HepG2 (cell line): ENCODE data around the gene ABHD4. TPM values are rescaled to one million over a fixed set of nuclear protein-coding genes. Genes with fewer than 3 reads are reported as not detected.

Experiments
- ATAC-seq: fragments of 200-7000 bp; cut with Tn5 transposase; 3 replicates; pipeline ENCODE4 v1.9.1; 2020; ENCODE audit warnings: mild to moderate bottlenecking, moderate library complexity
- BruUV-seq: library from RNA; stranded (reverse); fragments of 400-500 nt; replicated peaks from 2 replicates; lab custom pipeline; 2021; lab: Mats Ljungman, UMichigan
- CTCF ChIA-PET: fragments of 300-600 bp; formaldehyde crosslinking; extraction: SDS; loops from one replicate; lab custom pipeline; 2021; ENCODE audit warnings: low total read pairs, inconsistent platforms, low intra/inter-chr PET ratio; lab: Yijun Ruan, JAX
- POLR2A ChIA-PET: fragments of 350-600 bp; sonication (Branson Sonifier 250); formaldehyde crosslinking; loops from one replicate; lab custom pipeline; 2020; ENCODE audit warnings: antibody characterized with exemption, inconsistent platforms; lab: Yijun Ruan, JAX
- DNase-seq: peaks from one replicate; pipeline ENCODE4 v3.0.0-alpha.2; 2015; ENCODE audit warnings: low spot score
- FAIRE-seq: peaks from 3 replicates; lab custom pipeline; 2011; peaks lifted over from hg19 to GRCh38; lab: Jason Lieb, UNC
- H2AFZ ChIP-seq: one replicate; pipeline ENCODE4 v1.6.1; 2011; ENCODE audit warnings: low read length, inconsistent platforms
- H3K27ac ChIP-seq: fragments of 300-600 bp; 3 replicates; pipeline ENCODE4 v1.8.0; 2011; ENCODE audit warnings: mixed run types, mild to moderate bottlenecking, mixed read lengths, low read length, inconsistent platforms; ENCODE audit not compliant: insufficient read depth; ENCODE audit errors: extremely low read length
- H3K27me3 ChIP-seq, 2 experiments: fragments of 200-600 bp in 1 of 2; 2 replicates in 1 of 2; 3 replicates in 1 of 2; pipeline versions ENCODE4 v1.6.0 to v1.8.0; 2011; ENCODE audit warnings: low read length in 2 of 2, mild to moderate bottlenecking in 2 of 2, moderate library complexity in 2 of 2, inconsistent platforms in 1 of 2; ENCODE audit not compliant: insufficient read depth in 2 of 2, control insufficient read depth in 1 of 2
- H3K36me3 ChIP-seq, 2 experiments: fragments of 200-600 bp in 1 of 2; replicated peaks in 1 of 2; 2 replicates in 1 of 2; 3 replicates in 1 of 2; pipeline versions ENCODE4 v1.5.1 to v1.8.0; 2011; ENCODE audit warnings: low read length in 2 of 2, inconsistent platforms in 1 of 2; ENCODE audit not compliant: insufficient read depth in 2 of 2, control insufficient read depth in 1 of 2
- H3K4me1 ChIP-seq: 2 replicates; pipeline ENCODE4 v1.5.1; 2012; ENCODE audit warnings: low read length, inconsistent platforms; ENCODE audit not compliant: insufficient read depth
- H3K4me2 ChIP-seq: 2 replicates; pipeline ENCODE4 v1.6.0; 2011; ENCODE audit warnings: low read depth, low read length, inconsistent platforms
- H3K4me3 ChIP-seq, 3 experiments: fragments of 200-600 bp in 1 of 3; sonication (generic), shearing (Covaris generic) in 1 of 3; replicated peaks in 1 of 3; 2 replicates each; pipeline ENCODE4 v1.5.1; 2011 to 2016; ENCODE audit warnings: low read length in 3 of 3, inconsistent platforms in 2 of 3, low read depth in 2 of 3, mild to moderate bottlenecking in 2 of 3, control low read depth in 1 of 3, mixed read lengths in 1 of 3; ENCODE audit not compliant: insufficient read depth in 1 of 3
- H3K79me2 ChIP-seq: one replicate; pipeline ENCODE4 v1.6.1; 2011; ENCODE audit warnings: low read length, inconsistent platforms; ENCODE audit not compliant: insufficient read depth
- H3K9ac ChIP-seq: 2 replicates; pipeline ENCODE4 v1.6.0; 2011; ENCODE audit warnings: mild to moderate bottlenecking, low read depth, low read length, inconsistent platforms; ENCODE audit not compliant: insufficient read depth
- H3K9me3 ChIP-seq: 2 replicates; pipeline ENCODE4 v1.5.1; 2012; ENCODE audit warnings: mild to moderate bottlenecking, low read length
- H4K20me1 ChIP-seq: 2 replicates; pipeline ENCODE4 v1.6.0; 2011; ENCODE audit warnings: inconsistent platforms, mild to moderate bottlenecking, low read length, moderate library complexity; ENCODE audit not compliant: insufficient read depth
- ATRX ChIP-seq: sonication (generic); formaldehyde crosslinking; IDR thresholded peaks from 2 replicates; pipeline ENCODE4 v1.4.0; 2020; ENCODE audit warnings: missing genetic modification reagents, borderline replicate concordance
- CBFB ChIP-seq: sonication (generic); formaldehyde crosslinking; IDR thresholded peaks from 2 replicates; pipeline ENCODE4 v1.4.0; 2020; ENCODE audit warnings: missing genetic modification reagents
- IKZF5 ChIP-seq: IDR thresholded peaks from 2 replicates; pipeline ENCODE4 v1.6.1; 2018; ENCODE audit warnings: missing genetic modification reagents, mild to moderate bottlenecking, missing compliant biosample characterization
- MLXIP ChIP-seq: sonication (generic); formaldehyde crosslinking; IDR thresholded peaks from 2 replicates; pipeline ENCODE4 v1.9.0; 2021; ENCODE audit warnings: missing genetic modification reagents, borderline replicate concordance
- MTA3 ChIP-seq: sonication (generic); formaldehyde crosslinking; IDR thresholded peaks from 2 replicates; pipeline ENCODE4 v1.4.0; 2020; ENCODE audit warnings: missing genetic modification reagents
- MTERF4 ChIP-seq: sonication (generic); formaldehyde crosslinking; IDR thresholded peaks from 2 replicates; pipeline ENCODE4 v1.8.0; 2023; ENCODE audit warnings: mild to moderate bottlenecking, missing genetic modification reagents
- POGK ChIP-seq: sonication (generic); formaldehyde crosslinking; conservative IDR thresholded peaks from 2 replicates; pipeline ENCODE4 v1.8.0; 2022; ENCODE audit warnings: mild to moderate bottlenecking, moderate library complexity, missing genetic modification reagents
- TEAD3 ChIP-seq: optimal IDR thresholded peaks from 2 replicates; pipeline ENCODE3; 2016; ENCODE audit warnings: borderline replicate concordance
- TEF ChIP-seq: sonication (generic); formaldehyde crosslinking; IDR thresholded peaks from 2 replicates; pipeline ENCODE4 v1.5.0; 2020; ENCODE audit warnings: missing genetic modification reagents
- ZC3H4 ChIP-seq: sonication (generic); formaldehyde crosslinking; IDR thresholded peaks from 2 replicates; pipeline ENCODE4 v1.4.0; 2020; ENCODE audit warnings: missing genetic modification reagents, borderline replicate concordance
- ZFP90 ChIP-seq: sonication (generic); formaldehyde crosslinking; IDR thresholded peaks from 2 replicates; pipeline ENCODE4 v1.8.0; 2022; ENCODE audit warnings: missing genetic modification reagents, mild to moderate bottlenecking, inconsistent platforms, borderline replicate concordance
- ZNF205 ChIP-seq: IDR thresholded peaks from 2 replicates; pipeline ENCODE4 v1.6.1; 2018; ENCODE audit warnings: missing biosample characterization, missing genetic modification reagents
- ZNF33A ChIP-seq: sonication (generic); formaldehyde crosslinking; IDR thresholded peaks from 2 replicates; pipeline ENCODE4 v1.5.1; 2020; ENCODE audit warnings: missing genetic modification reagents, mild to moderate bottlenecking, moderate library complexity, borderline replicate concordance
- ZNF709 ChIP-seq: sonication (generic); formaldehyde crosslinking; IDR thresholded peaks from 2 replicates; pipeline ENCODE4 v1.5.0; 2020; ENCODE audit warnings: mild to moderate bottlenecking, missing genetic modification reagents
- ZSCAN21 ChIP-seq: sonication (generic); formaldehyde crosslinking; IDR thresholded peaks from 2 replicates; pipeline ENCODE4 v1.8.0; 2022; ENCODE audit warnings: mild to moderate bottlenecking, missing genetic modification reagents, moderate library complexity, borderline replicate concordance
- WGBS: methylation state at CpG from one replicate; pipeline ENCODE4 v1.1.6; 2017; ENCODE audit warnings: low lambda C conversion rate; 5-methylcytosine and 5-hydroxymethylcytosine counted together
- in situ Hi-C: cut with HindIII; loops from 2 replicates; pipeline ENCODE4 v1.10.0; 2017; ENCODE audit warnings: low pct_unique_long_range_greater_than_20kb; ENCODE audit not compliant: extremely low pct_ligation_motif_present
- intact Hi-C: fragments of 100-400 bp; cut with micrococcal nuclease; formaldehyde crosslinking; loops from one replicate; pipeline ENCODE4 v1.10.0; 2022; ENCODE audit not compliant: unreplicated experiment
- polyA plus RNA-seq, 8 experiments: library from polyadenylated mRNA; depleted of rRNA in 3 of 8; stranded (reverse) in 7 of 8; unstranded in 1 of 8; fragments of >200 nt; fragmentation: Illumina TruSeq in 4 of 8; extraction: Trizol in 4 of 8; gene quantifications; 2 replicates each; pipeline versions ENCODE4 v1.2.1 to v1.2.3, GENCODE V29; 2011 to 2016; ENCODE audit warnings: low read depth in 4 of 8, missing spikeins in 1 of 8, mixed read lengths in 1 of 8; ENCODE audit not compliant: insufficient read depth in 1 of 8
- total RNA-seq, 5 experiments: library from RNA; depleted of rRNA; stranded (reverse); fragments of >200 nt; fragmentation: Illumina TruSeq; extraction: Trizol; gene quantifications; 2 replicates each; pipeline ENCODE4 v1.2.3, GENCODE V29; 2016; ENCODE audit warnings: low read depth in 1 of 5

The ABHD4 gene
- total and polyA plus RNA-seq, 2 of the 13 experiments (the other 11 are each of a cell fraction or from before 2014, with no cell fraction given) = 16.1 to 47.5 TPM

- Histone ChIP-seq H2AFZ (no peak overlapping the region), H3K9me3 (no peaks in the 10 kb centered on the region), H3K27me3 (peaks cover 0 to 4% of the 10 kb centered on the region in 2 experiments; a peak in 1 of 5 replicates), H3K4me2 (peak overlapping the region; percentile 94), H3K36me3 (peaks cover 11 to 26% of the 10 kb centered on the region in 2 experiments), H3K9ac (peak overlapping the region; percentile 78), H4K20me1 (no peaks in the 10 kb centered on the region), H3K4me1 (peaks cover 34% of the 10 kb centered on the region), H3K27ac (peak overlapping the region; percentile 73), H3K79me2 (peaks cover 11% of the 10 kb centered on the region), H3K4me3 (peak overlapping the region; percentile 76 to 94 (median 82))
- WGBS = 89% methylated on average over 3 of the region's 3 CpGs
- FAIRE-seq (peak; percentile 32), ATAC-seq (no peak), DNase-seq (no peak)
- in situ Hi-C loops (loop anchor here (25.0 kb wide), 1 partner anchor 1513 kb away; the partner anchor contains the start of genes DCAF11 and NRL), intact Hi-C loops (loop anchor here (2.0 to 5.0 kb wide), 3 partner anchors 15 to 408 kb away; partner anchors contain the start of gene OR6J1)
- POLR2A ChIA-PET = interaction anchor here (0.6 to 4.9 kb wide), 13 partner anchors 8 to 377 kb away, joined by 3 to 139 read pairs (median 7); partner anchors contain the start of genes DAD1 and OXA1L
- CTCF ChIA-PET = interaction anchor here (1.7 to 1.9 kb wide), 2 partner anchors 42 to 53 kb away, joined by 6 to 8 read pairs; no protein-coding TSS in a partner anchor
- no TSS peak for BruUV-seq
- TF ChIP-seq IKZF5 (CRISPR knock-in tag) (0 out of 2 replicates have a peak, but pooled peaks have one; percentile 17), ZNF33A (0 out of 2 replicates have a peak, but pooled peaks have one; percentile 13), ZFP90 (CRISPR knock-in tag) (no peak), MLXIP (CRISPR knock-in tag) (no peak), MTERF4 (peak; percentile 59; the same call in 1 of the 2 replicates), POGK (CRISPR knock-in tag) (no peak), ZNF205 (CRISPR knock-in tag) (no peak), ZSCAN21 (CRISPR knock-in tag) (peak; percentile 24; the same call in 1 of the 2 replicates), MTA3 (CRISPR knock-in tag) (0 out of 2 replicates have a peak, but pooled peaks have one; percentile 25), TEF (no peak), ZNF709 (CRISPR knock-in tag) (0 out of 2 replicates have a peak, but pooled peaks have one; percentile 24), TEAD3 (peak; percentile 43), ZC3H4 (CRISPR knock-in tag) (peak; percentile 64; the same call in 1 of the 2 replicates), ATRX (CRISPR knock-in tag) (no peak), CBFB (CRISPR knock-in tag) (0 out of 2 replicates have a peak, but pooled peaks have one; percentile 21)
These were observed 1.2 kb downstream of the ABHD4 start for GRCh38 chr14:22599349-22599748.
